Heart left ventricle (tissue), 16 donors: ENCODE results near the gene EVPL. TPM values are rescaled to one million over a fixed set of nuclear protein-coding genes. Genes with fewer than 3 reads are reported as not detected.

Source experiments
- ATAC-seq, 4 donors: fragments of 200-7000 bp; cut with Tn5 transposase; one replicate each; pipeline ENCODE4 v1.9.1; 2020 to 2022; ENCODE audit warnings: moderate library complexity in 4 of 4, mild to moderate bottlenecking in 3 of 4, moderate number of reproducible peaks in 1 of 4
- DNase-seq, 5 donors: peaks; one replicate each; pipeline ENCODE4 v3.0.0-alpha.2; 2020
- H3K27ac ChIP-seq, 12 donors: fragments of 200-600 bp; sonication (generic) in 4 of 12; one replicate each; pipeline versions ENCODE4 v1.5.0 to v1.8.0; 2016 to 2022; ENCODE audit warnings: mild to moderate bottlenecking in 2 of 12
- H3K27me3 ChIP-seq, 9 donors: fragments of 200-600 bp; sonication (generic) in 2 of 9; one replicate each; pipeline versions ENCODE4 v1.5.1 to v1.8.0; 2016 to 2022; ENCODE audit warnings: mild to moderate bottlenecking in 3 of 9
- H3K36me3 ChIP-seq, 9 donors: fragments of 200-600 bp; sonication (generic) in 2 of 9; one replicate each; pipeline versions ENCODE4 v1.5.0 to v1.8.0; 2018 to 2022; ENCODE audit warnings: mild to moderate bottlenecking in 2 of 9
- H3K4me1 ChIP-seq, 12 donors: fragments of 200-600 bp; sonication (generic) in 4 of 12; one replicate each; pipeline versions ENCODE4 v1.5.0 to v1.8.0; 2016 to 2022; ENCODE audit warnings: mild to moderate bottlenecking in 3 of 12
- H3K4me3 ChIP-seq, 12 donors: fragments of 200-600 bp; sonication (generic) in 4 of 12; one replicate each; pipeline versions ENCODE4 v1.5.0 to v1.8.0; 2017 to 2022; ENCODE audit warnings: mild to moderate bottlenecking in 9 of 12, moderate library complexity in 4 of 12
- H3K9me3 ChIP-seq, 12 donors: fragments of 200-600 bp; sonication (generic) in 4 of 12; one replicate each; pipeline versions ENCODE4 v1.5.0 to v1.8.0; 2016 to 2022; ENCODE audit warnings: mild to moderate bottlenecking in 1 of 12
- POLR2A ChIP-seq, 2 donors: fragments of 450-650 bp; IDR thresholded peaks; one replicate each; pipeline ENCODE4 v1.6.1; 2017; ENCODE audit warnings: antibody characterized with exemption in 2 of 2, mild to moderate bottlenecking in 2 of 2, moderate library complexity in 2 of 2
- WGBS, 4 donors: extraction: QIAGEN DNeasy Blood & Tissue Kit in 2 of 4; methylation state at CpG; one replicate each; pipeline versions ENCODE4 v1.1.5 to v1.1.7; 2013 to 2018; 5-methylcytosine and 5-hydroxymethylcytosine counted together
- intact Hi-C, 10 donors: fragments of 100-400 bp; cut with DNase I; formaldehyde crosslinking; loops; one replicate each; pipeline versions ENCODE4 v1.11.1 to v1.14.2; 2022
- polyA plus RNA-seq, 2 donors: library from polyadenylated mRNA; stranded (reverse); fragments of 200-250 nt; gene quantifications; one replicate each; pipeline ENCODE4 v1.2.3, GENCODE V29; 2013
- total RNA-seq, 9 donors: library from RNA; depleted of rRNA in 2 of 9; stranded (reverse); fragments of >200 nt in 2 of 9; fragmentation: NEBNext Ultra II Directional in 3 of 9; extraction: Animal tissue kit (Norgen Biotek cat#: 25700) in 3 of 9; gene quantifications; one replicate each; pipeline versions ENCODE4 v1.1.0 to v1.2.4, GENCODE V29; 2016 to 2023
- TF ChIP-seq, protein P1 (sequence below), 12 donors: fragments of 200-600 bp; sonication (generic) in 4 of 12; IDR thresholded peaks; one replicate each; pipeline versions ENCODE4 v1.5.0 to v1.8.0; 2018 to 2022; ENCODE audit warnings: antibody characterized with exemption in 12 of 12, mild to moderate bottlenecking in 5 of 12
- donor health status: ischemic (EF 13 %, LVEDD 7.1; RV severe dilation, severe dysfunction).
- donor health status: healthy with polysubstance abuse.
- donor health status: DM: no; HTN: yes; CAD: no.
- donor health status: DM: no; HTN: no; CAD: no.
- donor health status: ischemic (EF 25% LVEDD 6.9; RV normal size, moderate dysfunction).
- donor health status: ischemic (EF 25% LVEDD 5.7; RV mildly dilated, moderate dysfunction).
- donor health status: healthy.
- donor health status: DM: yes; HTN: yes; CAD: no.
- donor health status: ischemic (EF 35%, LVEDD 5.7; RV mildly dilated, moderate dysfunction).
- donor health status: nonischemic (EF 11% LVEDD 7.7; RV severe dilation, severe dysfunction).
- donor health status: DM: yes; HTN: yes; CAD: no.
- donor health status: PGD.
- donor health status: ischemic (EF 29% LVEDD 5.4; RV normal size, mild dysfunction).
- donor health status: nonischemic (EF 23%, LVEDD 6.1; RV moderate dilation, normal function).

EVPL gene
- total and polyA plus RNA-seq, 11 donors: 0.03 to 2.0 (median 0.05) TPM; not detected in 3

DNA sequence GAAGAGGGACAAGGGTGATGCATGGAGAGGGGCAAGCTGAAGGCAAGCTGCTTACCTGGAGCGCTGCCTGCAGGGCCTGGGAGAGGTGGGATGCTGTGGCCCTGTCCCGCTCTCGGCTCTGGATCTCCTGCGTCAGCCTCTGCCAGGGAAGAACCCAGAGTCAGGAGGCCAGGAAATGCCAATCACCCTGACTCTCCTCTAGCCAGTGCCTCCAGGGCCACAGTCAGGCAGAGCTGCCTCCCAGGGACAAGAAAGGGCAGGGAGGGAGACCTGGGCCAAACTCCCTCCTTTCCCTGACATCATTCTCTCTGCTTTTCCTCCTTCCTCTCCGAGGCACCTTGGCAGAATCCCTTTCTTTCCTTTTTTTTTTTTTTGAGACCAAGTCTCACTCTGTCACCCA, 15.2 kb downstream of the EVPL start:
- no peaks in the 10 kb centered on the region for H3K27me3 ChIP-seq
- H3K36me3 ChIP-seq: no peaks in the 10 kb centered on the region
- H3K4me1 ChIP-seq: peaks cover 0 to 6% (median 1%) of the 10 kb centered on the region in 12 donors
- 80 to 88% (median 83%) methylated on average over 5 of the region's 5 CpGs for WGBS, 4 donors
- intact Hi-C loops: loop anchor here in 8 of 10 donors (5.0 to 10.0 kb wide), 8 partner anchors 163 to 290 kb away; no protein-coding TSS in a partner anchor
- H3K4me3 ChIP-seq: no peak overlapping the region
- no peak overlapping the region for H3K27ac ChIP-seq
- no peak for DNase-seq
- H3K9me3 ChIP-seq: no peaks in the 10 kb centered on the region
- no peak for ATAC-seq
- TF ChIP-seq, protein P1, sequence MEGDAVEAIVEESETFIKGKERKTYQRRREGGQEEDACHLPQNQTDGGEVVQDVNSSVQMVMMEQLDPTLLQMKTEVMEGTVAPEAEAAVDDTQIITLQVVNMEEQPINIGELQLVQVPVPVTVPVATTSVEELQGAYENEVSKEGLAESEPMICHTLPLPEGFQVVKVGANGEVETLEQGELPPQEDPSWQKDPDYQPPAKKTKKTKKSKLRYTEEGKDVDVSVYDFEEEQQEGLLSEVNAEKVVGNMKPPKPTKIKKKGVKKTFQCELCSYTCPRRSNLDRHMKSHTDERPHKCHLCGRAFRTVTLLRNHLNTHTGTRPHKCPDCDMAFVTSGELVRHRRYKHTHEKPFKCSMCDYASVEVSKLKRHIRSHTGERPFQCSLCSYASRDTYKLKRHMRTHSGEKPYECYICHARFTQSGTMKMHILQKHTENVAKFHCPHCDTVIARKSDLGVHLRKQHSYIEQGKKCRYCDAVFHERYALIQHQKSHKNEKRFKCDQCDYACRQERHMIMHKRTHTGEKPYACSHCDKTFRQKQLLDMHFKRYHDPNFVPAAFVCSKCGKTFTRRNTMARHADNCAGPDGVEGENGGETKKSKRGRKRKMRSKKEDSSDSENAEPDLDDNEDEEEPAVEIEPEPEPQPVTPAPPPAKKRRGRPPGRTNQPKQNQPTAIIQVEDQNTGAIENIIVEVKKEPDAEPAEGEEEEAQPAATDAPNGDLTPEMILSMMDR (IDR thresholded peaks at IDR 0.05): no peak
- no peak for TF ChIP-seq POLR2A (IDR thresholded peaks at IDR 0.05)

DNA sequence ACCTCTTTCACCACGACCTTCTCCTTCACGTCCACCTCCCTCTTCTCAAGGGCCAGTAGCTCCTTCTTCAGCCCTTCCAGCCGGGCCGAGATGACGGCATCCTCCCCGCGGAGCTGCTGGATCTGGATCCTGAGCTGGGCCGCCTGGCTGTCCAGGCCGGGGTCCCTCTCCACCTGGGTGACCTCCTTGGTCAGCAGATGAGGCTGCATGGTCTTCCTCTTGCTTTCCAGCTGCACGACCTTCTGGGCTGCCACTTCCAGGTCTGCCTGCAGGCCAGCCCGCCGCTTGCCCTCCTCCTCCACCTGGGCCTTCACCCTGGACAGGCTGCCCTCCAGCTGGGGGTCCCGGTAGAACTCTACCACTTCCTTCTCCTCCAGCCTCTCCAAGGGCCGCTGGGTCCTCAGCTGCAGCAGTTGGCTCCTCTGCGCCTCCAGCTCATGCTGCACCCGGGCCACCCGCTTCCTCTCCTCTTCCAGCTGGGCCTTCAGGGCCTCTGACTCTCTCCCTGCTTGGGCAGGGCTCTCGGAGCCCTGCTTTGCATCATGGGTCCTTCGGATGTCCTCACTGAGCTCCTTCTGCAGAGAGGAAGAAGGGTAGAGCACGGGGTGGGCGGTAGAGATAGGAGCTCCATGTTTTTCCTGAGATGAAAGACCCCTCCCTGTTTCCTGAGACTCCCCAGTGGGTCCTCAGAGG, 17.0 kb downstream of the EVPL start:
- Histone ChIP-seq H3K27me3 (no peaks in the 10 kb centered on the region), H3K4me1 (peaks cover 0 to 11% (median 5%) of the 10 kb centered on the region in 12 donors), H3K36me3 (no peaks in the 10 kb centered on the region), H3K4me3 (no peak overlapping the region), H3K9me3 (no peaks in the 10 kb centered on the region), H3K27ac (no peak overlapping the region)
- WGBS, 4 donors: 82 to 89% (median 86%) methylated on average over 21 of the region's 21 CpGs
- no peak for TF ChIP-seq POLR2A (IDR thresholded peaks at IDR 0.05)
- TF ChIP-seq, protein P1 (IDR thresholded peaks at IDR 0.05): no peak
- intact Hi-C loops: loop anchor here in 8 of 10 donors (5.0 to 10.0 kb wide), 8 partner anchors 165 to 292 kb away; no protein-coding TSS in a partner anchor
- ATAC-seq (no peak), DNase-seq (no peak)

DNA sequence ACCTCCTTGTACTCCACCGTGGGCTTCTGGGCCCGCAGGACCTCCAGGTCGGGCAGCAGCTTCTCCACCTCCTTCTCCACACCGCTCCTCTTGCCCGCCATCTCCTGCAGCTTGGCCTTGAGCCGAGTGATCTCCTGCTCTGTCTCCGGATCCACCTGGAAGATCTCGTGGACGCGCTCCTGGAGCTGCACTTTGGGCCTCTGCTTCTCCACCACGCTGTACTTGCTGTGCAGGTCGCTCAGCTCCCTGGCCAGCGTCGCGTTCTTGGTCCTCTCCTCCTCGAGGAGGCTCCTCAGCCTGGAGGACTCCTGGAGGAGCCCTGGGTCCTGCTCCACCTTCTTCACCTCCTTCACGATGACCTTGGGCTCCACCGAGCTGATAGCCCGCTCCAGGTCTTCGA, 17.7 kb downstream of the EVPL start:
- intact Hi-C loops: no loop called here

More for the DNA sequence above, 17.7 kb downstream of the EVPL start:
- H3K27ac ChIP-seq: no peak overlapping the region
- ATAC-seq: no peak
- TF ChIP-seq POLR2A (IDR thresholded peaks at IDR 0.05): no peak
- TF ChIP-seq, protein P1 (IDR thresholded peaks at IDR 0.05): no peak
- H3K4me1 ChIP-seq: peaks cover 0 to 10% (median 5%) of the 10 kb centered on the region in 12 donors
- peaks cover 0 to 2% (median 0%) of the 10 kb centered on the region in 9 donors for H3K36me3 ChIP-seq
- no peak overlapping the region for H3K4me3 ChIP-seq
- H3K9me3 ChIP-seq: no peaks in the 10 kb centered on the region
- peak in 1 of 5 donors; percentile 43 for DNase-seq
- WGBS, 4 donors: 91 to 93% (median 92%) methylated on average over 20 of the region's 20 CpGs
- H3K27me3 ChIP-seq: no peaks in the 10 kb centered on the region
